Measurements from ENCODE around the gene HDAC4. TPM values are rescaled to one million over a fixed set of nuclear protein-coding genes. Genes with fewer than 3 reads are reported as not detected.

The HDAC4 gene
- total RNA-seq, 1 donor from 2014 or later: 65.7 TPM

GRCh38 chr2:239188536-239188935 is 212.3 kb downstream of the HDAC4 start:
- DNase-seq (ENCODE audit: low spot score in 2 of 2): peak in 1 of 2 donors; percentile 51
- TF ChIP-seq CTCF (IDR thresholded peaks at IDR 0.05): no peak
- Histone ChIP-seq H3K36me3 (peaks cover 19 to 44% of the 10 kb centered on the region in 2 donors), H3K4me1 (no peaks in the 10 kb centered on the region), H3K4me3 (no peak overlapping the region), H3K27me3 (no peaks in the 10 kb centered on the region), H3K9me3 (no peaks in the 10 kb centered on the region), H3K27ac (no peak overlapping the region)
- intact Hi-C loops (cut with DNase I): no loop called here

GRCh38 chr2:239187464-239188253 is 213.2 kb downstream of the HDAC4 start:
- no peaks in the 10 kb centered on the region for H3K27me3 ChIP-seq
- no peak overlapping the region for H3K27ac ChIP-seq
- no peaks in the 10 kb centered on the region for H3K4me1 ChIP-seq
- no peak overlapping the region for H3K4me3 ChIP-seq
- H3K36me3 ChIP-seq: peaks cover 19 to 44% of the 10 kb centered on the region in 2 donors
- intact Hi-C loops (cut with DNase I): no loop called here
- TF ChIP-seq CTCF (IDR thresholded peaks at IDR 0.05): no peak
- H3K9me3 ChIP-seq: no peaks in the 10 kb centered on the region
- peak in 1 of 2 donors; percentile 51 for DNase-seq (ENCODE audit: low spot score in 2 of 2)

GRCh38 chr2:239186516-239187357 is 214.1 kb downstream of the HDAC4 start:
- peak in 1 of 2 donors; percentile 49 for DNase-seq (ENCODE audit: low spot score in 2 of 2)
- Histone ChIP-seq H3K9me3 (no peaks in the 10 kb centered on the region), H3K4me1 (no peaks in the 10 kb centered on the region), H3K27me3 (no peaks in the 10 kb centered on the region), H3K36me3 (peaks cover 19 to 44% of the 10 kb centered on the region in 2 donors), H3K27ac (no peak overlapping the region), H3K4me3 (no peak overlapping the region)
- intact Hi-C loops (cut with DNase I): no loop called here
- TF ChIP-seq CTCF (IDR thresholded peaks at IDR 0.05): no peak

- intact Hi-C loops (cut with DNase I): no loop called here
- H3K27me3 ChIP-seq: no peaks in the 10 kb centered on the region
- DNase-seq (ENCODE audit: low spot score in 2 of 2): peak in 1 of 2 donors; percentile 48
- H3K9me3 ChIP-seq: no peaks in the 10 kb centered on the region
- no peaks in the 10 kb centered on the region for H3K4me1 ChIP-seq
- no peak overlapping the region for H3K4me3 ChIP-seq
- TF ChIP-seq CTCF (IDR thresholded peaks at IDR 0.05): no peak
- H3K27ac ChIP-seq: no peak overlapping the region
- H3K36me3 ChIP-seq: peaks cover 22 to 53% of the 10 kb centered on the region in 2 donors
Observed at GRCh38 chr2:239184968-239185903, 215.6 kb downstream of the HDAC4 start.

- Histone ChIP-seq H3K36me3 (peaks cover 22 to 52% of the 10 kb centered on the region in 2 donors), H3K4me1 (no peaks in the 10 kb centered on the region), H3K4me3 (no peak overlapping the region), H3K27ac (no peak overlapping the region), H3K27me3 (no peaks in the 10 kb centered on the region), H3K9me3 (no peaks in the 10 kb centered on the region)
- no peak for TF ChIP-seq CTCF (IDR thresholded peaks at IDR 0.05)
- intact Hi-C loops (cut with DNase I): no loop called here
- DNase-seq (ENCODE audit: low spot score in 2 of 2): peak in 1 of 2 donors; percentile 49
Observed at GRCh38 chr2:239184179-239184578, 216.6 kb downstream of the HDAC4 start.
